B cell (primary cell): ENCODE measurements around the gene PARD6G.

Source experiments
- CTCF ChIP-seq: fragments of 200-600 bp; IDR thresholded peaks from one replicate; pipeline ENCODE4 v1.8.0; 2022; ENCODE audit warnings: antibody characterized with exemption, mild to moderate bottlenecking
- EZH2 ChIP-seq: IDR thresholded peaks from 2 replicates; pipeline ENCODE4 v1.6.1; 2012; ENCODE audit warnings: borderline replicate concordance, low read depth, mild to moderate bottlenecking, moderate library complexity, low read length; ENCODE audit not compliant: insufficient read depth, poor library complexity, severe bottlenecking

DNA sequence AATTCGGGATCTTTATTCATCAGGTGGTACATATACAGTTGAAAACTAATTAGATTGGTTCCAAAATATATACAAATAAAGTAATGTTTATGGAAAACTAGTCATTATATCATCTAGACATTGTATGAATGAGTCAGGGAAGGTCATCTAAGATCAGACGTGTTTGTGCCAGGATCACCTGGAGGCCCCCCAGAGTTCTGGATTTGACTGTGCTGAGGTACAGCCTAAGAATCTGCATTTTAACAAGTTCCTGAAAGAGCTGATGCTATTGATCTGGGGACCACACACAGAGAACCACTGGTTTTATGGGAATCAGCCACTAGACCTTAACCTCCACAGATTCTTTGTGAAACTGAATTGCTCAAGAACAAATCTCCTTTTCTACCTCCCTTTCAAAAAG lies 43.2 kb downstream of the PARD6G start:
- no peak for TF ChIP-seq CTCF
- TF ChIP-seq EZH2: no peak
